Fibroblast of skin of abdomen (primary cell): ENCODE data around the gene GBP7.

Experiments
- DNase-seq: peaks from one replicate; pipeline ENCODE4 v3.0.0-alpha.2; 2013

The GBP7 gene

GRCh38 chr1:89114662-89115061 lies 61.1 kb downstream of the GBP7 start:
- DNase-seq, result no peak

DNA sequence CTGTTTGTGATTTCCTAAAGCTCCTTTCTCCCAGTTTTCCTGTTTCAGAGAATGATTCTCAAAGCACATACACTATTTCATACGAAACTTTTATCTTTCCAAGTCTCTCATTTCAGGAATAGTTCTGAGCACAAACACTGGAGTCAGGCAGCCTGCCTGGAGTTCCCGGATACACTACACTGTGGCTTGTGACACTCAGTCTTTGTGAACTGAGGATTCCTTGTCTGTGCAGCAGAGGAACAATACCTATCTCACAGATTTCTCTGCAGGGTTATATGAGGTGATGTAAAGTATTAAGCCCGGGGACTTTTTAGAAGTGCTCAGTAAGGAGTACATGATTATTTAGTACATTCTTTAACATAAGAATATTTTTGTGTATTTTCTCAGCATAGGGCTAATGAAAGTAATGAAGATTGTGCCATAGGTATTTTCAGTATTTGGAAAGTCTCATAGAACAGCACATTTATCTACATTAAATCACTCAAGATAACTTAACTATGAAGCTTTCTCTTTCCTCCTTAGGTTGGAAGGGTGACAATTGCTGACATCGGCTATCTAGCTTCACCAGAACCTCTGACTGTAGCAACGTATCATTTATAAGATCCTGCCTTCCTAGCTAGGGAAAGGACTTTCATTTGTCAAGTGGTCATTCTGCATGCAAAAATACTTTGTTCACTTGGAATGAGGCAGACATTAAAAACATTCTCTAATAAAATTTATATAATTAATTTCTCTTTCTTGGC lies 62.8 kb downstream of the GBP7 start:
- no peak for DNase-seq

- no peak for DNase-seq
Measured at GRCh38 chr1:89104687-89105086, 71.1 kb downstream of the GBP7 start.

DNA sequence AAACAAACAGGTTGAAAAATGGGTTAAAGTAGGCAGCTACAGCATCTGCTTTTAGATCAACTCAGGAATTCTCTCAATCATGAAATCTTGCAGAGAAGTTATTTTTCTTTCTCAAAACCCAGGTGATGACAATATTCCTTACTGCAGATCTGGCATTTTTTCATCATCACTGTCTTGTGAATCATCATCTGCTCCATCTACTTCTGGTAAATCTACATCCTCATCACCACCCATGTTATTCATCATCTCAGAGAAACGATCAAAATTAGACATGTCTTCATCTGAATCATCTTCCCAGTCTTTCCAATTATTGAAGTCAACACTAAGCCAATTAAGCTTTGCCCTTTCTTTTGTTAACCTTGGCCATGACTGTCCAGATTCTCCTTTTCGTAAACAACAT lies 71.7 kb downstream of the GBP7 start:
- peak; percentile 62 for DNase-seq

GRCh38 chr1:89102021-89102420 lies 73.8 kb downstream of the GBP7 start:
- no peak for DNase-seq

DNA sequence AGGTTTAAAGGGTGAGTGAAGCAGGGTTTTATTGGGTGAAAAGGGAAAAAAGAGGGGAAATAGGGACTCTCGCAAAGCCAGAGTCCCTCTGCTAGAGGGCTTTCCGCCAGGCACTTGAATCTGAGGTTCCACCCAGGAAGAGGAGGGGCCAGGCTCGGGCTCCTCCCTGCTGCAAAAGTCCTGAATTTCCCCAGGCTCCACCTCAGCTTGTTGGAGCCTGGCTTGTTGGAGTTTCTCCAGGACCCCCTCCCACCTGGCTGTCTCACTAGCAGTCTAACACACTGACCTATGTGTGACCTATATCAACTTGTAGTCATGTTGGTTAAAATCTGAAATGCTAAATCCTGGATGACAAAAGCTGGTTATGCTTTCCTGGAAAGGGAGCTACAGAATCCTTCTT lies 75.4 kb downstream of the GBP7 start:
- no peak for DNase-seq

DNA sequence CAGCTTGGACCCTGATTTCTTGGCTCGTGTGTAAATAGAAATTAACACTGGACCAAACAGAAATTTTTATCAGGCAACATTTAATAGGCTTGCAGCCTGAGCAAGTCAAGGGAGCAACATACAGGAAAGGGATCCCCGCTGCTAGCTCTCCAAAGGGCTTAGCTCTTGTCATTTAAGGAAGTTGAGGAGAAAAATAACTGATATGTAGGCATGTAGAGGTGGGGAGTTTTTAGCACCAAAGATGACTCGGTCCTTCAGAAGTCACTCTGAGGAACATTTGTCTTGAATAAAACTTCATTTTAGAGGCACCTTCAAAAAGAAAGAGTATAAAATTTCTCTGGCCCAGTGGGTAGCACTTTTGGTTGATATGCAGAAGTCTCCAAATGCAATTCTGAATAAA lies 76.9 kb downstream of the GBP7 start:
- DNase-seq, result no peak

- DNase-seq, result no peak
Measured at GRCh38 chr1:89095737-89096136, 80.1 kb downstream of the GBP7 start.

DNA sequence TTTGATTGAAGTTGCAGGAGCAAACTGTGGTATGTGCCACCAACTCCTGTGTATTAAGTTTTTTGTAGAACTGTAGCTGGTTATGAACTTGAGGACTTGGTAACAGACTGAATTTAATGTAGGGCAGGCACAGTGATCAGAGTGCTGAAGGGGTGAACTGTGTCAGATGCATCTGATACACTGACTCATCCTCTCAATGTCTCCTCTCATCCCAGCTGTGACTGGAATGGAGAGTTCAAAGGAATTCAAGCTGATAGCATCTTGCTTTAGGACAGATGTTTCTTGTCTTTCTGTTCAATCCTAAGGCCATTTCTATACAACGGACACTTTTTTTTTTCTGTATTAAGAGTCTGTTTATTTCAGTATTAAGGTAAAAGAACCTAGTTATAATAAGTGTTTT lies 85.8 kb downstream of the GBP7 start:
- no peak for DNase-seq

DNA sequence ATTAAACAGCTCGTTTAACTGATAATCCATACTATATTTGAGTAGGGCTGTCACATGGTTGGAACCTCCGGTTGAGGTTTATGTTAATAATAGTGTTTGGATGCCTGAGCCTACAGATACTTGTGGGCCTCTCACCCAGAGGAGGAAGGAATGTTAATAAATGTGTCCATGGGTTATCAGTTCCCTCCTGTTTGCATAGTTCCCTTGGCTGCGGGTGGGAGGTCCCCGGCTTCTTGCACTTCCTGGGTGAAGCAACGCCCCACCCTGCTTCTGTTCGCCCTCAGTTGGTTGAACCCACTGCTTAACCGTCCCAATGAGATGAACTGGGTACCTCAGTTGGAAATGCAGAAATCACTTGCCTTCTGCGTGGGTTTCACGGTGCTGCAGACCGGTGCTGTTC lies 87.2 kb downstream of the GBP7 start:
- DNase-seq, result no peak

DNA sequence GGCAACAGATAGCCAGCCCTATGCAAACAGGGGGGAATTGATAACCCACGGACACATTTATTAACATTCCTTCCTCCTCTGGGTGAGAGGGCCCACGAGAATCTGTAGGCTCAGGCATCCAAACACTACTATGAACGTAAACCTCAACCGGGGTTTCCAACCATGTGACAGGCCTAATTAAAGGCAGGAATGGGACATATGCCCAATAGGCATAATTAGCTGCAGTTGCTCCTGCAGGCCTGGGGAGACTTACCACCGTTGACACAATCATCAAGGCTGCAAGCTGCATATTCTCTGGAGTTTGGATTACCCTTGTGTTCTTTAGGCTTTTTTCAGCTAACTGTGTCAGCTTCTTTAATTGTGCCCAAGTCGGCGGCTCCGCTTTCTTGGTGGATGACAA lies 88.6 kb downstream of the GBP7 start:
- peak; percentile 52 for DNase-seq

- no peak for DNase-seq
Measured at GRCh38 chr1:89085781-89086180, 90.0 kb downstream of the GBP7 start.
